SK-N-SH treated with all-trans-retinoic acid at 6 μM for 48 hours (cell line): ENCODE measurements around the gene PPEF1.

Experiments used
- ARNTL ChIP-seq: fragments of 450-650 bp; formaldehyde crosslinking; IDR thresholded peaks from 2 replicates; pipeline ENCODE4 v1.5.0; 2020; ENCODE audit warnings: low read depth, mild to moderate bottlenecking, moderate library complexity, borderline replicate concordance
- GLIS3 ChIP-seq: fragments of 250-450 bp; sonication (Bioruptor Pico); IDR thresholded peaks from 2 replicates; pipeline ENCODE4 v1.5.0; 2020; ENCODE audit warnings: mild to moderate bottlenecking, moderate library complexity
- OSR1 ChIP-seq: fragments of 250-450 bp; sonication (Bioruptor Pico); IDR thresholded peaks from 2 replicates; pipeline ENCODE4 v1.8.0; 2022; ENCODE audit warnings: moderate library complexity, mild to moderate bottlenecking, inconsistent platforms
- POU6F1 ChIP-seq: fragments of 250-450 bp; sonication (Bioruptor Pico); IDR thresholded peaks from 2 replicates; pipeline ENCODE4 v1.8.0; 2021; ENCODE audit warnings: low read depth, mild to moderate bottlenecking, moderate library complexity, borderline replicate concordance
- RARB ChIP-seq: fragments of 250-450 bp; sonication (Bioruptor Pico); IDR thresholded peaks from 2 replicates; pipeline ENCODE4 v1.8.0; 2021; ENCODE audit warnings: mild to moderate bottlenecking, moderate library complexity
- SNAI2 ChIP-seq: fragments of 250-450 bp; sonication (Bioruptor Pico); IDR thresholded peaks from 2 replicates; pipeline ENCODE4 v1.5.0; 2020; ENCODE audit warnings: mild to moderate bottlenecking, moderate library complexity
- TOX ChIP-seq: fragments of 250-450 bp; sonication (Bioruptor Pico); IDR thresholded peaks from 2 replicates; pipeline ENCODE4 v1.8.0; 2021; ENCODE audit warnings: mild to moderate bottlenecking, moderate library complexity, borderline replicate concordance
- ZFP3 ChIP-seq: fragments of 250-450 bp; sonication (Bioruptor Pico); IDR thresholded peaks from 2 replicates; pipeline ENCODE4 v1.5.0; 2020; ENCODE audit warnings: mild to moderate bottlenecking, moderate library complexity
- ZNF565 ChIP-seq: fragments of 450-650 bp; formaldehyde crosslinking; conservative IDR thresholded peaks from 2 replicates; pipeline ENCODE4 v1.5.0; 2020; ENCODE audit warnings: low read depth, mild to moderate bottlenecking, moderate library complexity
- TF ChIP-seq, protein P1 (sequence below): fragments of 250-450 bp; sonication (Bioruptor Pico); IDR thresholded peaks from 2 replicates; pipeline ENCODE4 v1.8.0; 2020; ENCODE audit warnings: mild to moderate bottlenecking, moderate library complexity, borderline replicate concordance
- TF ChIP-seq, protein P2 (sequence below): fragments of 250-450 bp; sonication (Bioruptor Pico); IDR thresholded peaks from 2 replicates; pipeline ENCODE4 v1.5.1; 2021; ENCODE audit warnings: mild to moderate bottlenecking, moderate library complexity
- TF ChIP-seq, protein P3 (sequence below): fragments of 250-450 bp; sonication (Bioruptor Pico); IDR thresholded peaks from 2 replicates; pipeline ENCODE4 v1.5.1; 2020; ENCODE audit warnings: low read depth, mild to moderate bottlenecking, moderate library complexity
- TF ChIP-seq, protein P4 (sequence below): fragments of 250-450 bp; sonication (Bioruptor Pico); IDR thresholded peaks from 2 replicates; pipeline ENCODE4 v1.5.0; 2020; ENCODE audit warnings: mild to moderate bottlenecking, moderate library complexity

DNA sequence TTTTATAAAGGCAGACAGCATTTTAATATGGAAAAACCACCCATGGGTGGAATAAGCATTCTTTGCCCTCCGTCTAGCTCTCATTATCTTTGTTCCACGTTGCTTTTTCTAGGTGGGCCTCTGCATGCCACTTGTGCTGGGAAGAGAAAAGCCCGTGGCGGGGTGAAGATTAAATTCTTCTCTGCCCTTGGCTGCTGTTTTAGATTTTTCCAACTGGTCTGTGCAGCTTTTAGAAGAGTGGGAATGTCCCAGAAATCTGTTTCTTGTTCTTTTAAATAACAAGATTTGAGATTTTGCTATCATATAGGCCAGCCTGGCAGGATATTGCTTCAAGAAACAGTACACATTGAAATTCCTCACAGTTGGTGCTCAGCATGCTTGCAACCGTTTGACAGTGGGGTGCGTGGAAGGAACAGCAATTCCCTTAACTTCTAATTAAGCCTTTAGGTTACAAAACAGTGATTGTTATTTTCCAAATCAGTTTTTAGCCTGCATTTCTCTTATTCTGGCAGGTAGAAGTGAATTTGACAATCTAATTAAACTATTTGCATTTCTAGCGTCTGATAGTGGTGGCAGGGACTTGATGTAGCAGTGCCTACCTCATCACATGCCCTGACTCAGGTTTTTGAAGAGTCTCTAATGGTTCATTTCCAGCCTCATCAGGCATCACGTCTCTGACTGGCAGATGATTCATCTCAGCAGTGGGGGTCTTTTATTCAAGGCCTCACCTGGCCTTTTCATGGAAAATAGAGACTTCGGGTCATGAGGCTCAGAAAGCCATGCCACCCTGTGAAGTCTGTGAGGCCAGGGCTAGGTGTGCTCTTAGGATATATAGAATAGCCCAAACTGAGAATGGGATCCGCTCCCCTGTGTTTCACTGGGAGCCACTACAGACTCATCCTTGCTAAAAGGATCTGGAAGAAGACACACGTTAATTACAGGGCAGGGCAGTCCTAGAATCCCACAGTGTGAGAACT lies 50.8 kb downstream of the PPEF1 start:
- TF ChIP-seq GLIS3 (no peak), ARNTL (CRISPR knock-in tag) (no peak), TOX (no peak), OSR1 (CRISPR knock-in tag) (no peak), RARB (CRISPR knock-in tag) (no peak), POU6F1 (CRISPR knock-in tag) (no peak), ZNF565 (CRISPR knock-in tag) (no peak), SNAI2 (CRISPR knock-in tag) (no peak), ZFP3 (no peak)
- TF ChIP-seq, protein P1, sequence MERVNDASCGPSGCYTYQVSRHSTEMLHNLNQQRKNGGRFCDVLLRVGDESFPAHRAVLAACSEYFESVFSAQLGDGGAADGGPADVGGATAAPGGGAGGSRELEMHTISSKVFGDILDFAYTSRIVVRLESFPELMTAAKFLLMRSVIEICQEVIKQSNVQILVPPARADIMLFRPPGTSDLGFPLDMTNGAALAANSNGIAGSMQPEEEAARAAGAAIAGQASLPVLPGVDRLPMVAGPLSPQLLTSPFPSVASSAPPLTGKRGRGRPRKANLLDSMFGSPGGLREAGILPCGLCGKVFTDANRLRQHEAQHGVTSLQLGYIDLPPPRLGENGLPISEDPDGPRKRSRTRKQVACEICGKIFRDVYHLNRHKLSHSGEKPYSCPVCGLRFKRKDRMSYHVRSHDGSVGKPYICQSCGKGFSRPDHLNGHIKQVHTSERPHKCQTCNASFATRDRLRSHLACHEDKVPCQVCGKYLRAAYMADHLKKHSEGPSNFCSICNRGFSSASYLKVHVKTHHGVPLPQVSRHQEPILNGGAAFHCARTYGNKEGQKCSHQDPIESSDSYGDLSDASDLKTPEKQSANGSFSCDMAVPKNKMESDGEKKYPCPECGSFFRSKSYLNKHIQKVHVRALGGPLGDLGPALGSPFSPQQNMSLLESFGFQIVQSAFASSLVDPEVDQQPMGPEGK: no peak
- TF ChIP-seq, protein P2, sequence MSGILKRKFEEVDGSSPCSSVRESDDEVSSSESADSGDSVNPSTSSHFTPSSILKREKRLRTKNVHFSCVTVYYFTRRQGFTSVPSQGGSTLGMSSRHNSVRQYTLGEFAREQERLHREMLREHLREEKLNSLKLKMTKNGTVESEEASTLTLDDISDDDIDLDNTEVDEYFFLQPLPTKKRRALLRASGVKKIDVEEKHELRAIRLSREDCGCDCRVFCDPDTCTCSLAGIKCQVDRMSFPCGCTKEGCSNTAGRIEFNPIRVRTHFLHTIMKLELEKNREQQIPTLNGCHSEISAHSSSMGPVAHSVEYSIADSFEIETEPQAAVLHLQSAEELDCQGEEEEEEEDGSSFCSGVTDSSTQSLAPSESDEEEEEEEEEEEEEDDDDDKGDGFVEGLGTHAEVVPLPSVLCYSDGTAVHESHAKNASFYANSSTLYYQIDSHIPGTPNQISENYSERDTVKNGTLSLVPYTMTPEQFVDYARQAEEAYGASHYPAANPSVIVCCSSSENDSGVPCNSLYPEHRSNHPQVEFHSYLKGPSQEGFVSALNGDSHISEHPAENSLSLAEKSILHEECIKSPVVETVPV (CRISPR knock-in tag): no peak
- TF ChIP-seq, protein P3, sequence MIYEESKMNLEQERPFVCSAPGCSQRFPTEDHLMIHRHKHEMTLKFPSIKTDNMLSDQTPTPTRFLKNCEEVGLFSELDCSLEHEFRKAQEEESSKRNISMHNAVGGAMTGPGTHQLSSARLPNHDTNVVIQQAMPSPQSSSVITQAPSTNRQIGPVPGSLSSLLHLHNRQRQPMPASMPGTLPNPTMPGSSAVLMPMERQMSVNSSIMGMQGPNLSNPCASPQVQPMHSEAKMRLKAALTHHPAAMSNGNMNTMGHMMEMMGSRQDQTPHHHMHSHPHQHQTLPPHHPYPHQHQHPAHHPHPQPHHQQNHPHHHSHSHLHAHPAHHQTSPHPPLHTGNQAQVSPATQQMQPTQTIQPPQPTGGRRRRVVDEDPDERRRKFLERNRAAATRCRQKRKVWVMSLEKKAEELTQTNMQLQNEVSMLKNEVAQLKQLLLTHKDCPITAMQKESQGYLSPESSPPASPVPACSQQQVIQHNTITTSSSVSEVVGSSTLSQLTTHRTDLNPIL (CRISPR knock-in tag): no peak
- TF ChIP-seq, protein P4, sequence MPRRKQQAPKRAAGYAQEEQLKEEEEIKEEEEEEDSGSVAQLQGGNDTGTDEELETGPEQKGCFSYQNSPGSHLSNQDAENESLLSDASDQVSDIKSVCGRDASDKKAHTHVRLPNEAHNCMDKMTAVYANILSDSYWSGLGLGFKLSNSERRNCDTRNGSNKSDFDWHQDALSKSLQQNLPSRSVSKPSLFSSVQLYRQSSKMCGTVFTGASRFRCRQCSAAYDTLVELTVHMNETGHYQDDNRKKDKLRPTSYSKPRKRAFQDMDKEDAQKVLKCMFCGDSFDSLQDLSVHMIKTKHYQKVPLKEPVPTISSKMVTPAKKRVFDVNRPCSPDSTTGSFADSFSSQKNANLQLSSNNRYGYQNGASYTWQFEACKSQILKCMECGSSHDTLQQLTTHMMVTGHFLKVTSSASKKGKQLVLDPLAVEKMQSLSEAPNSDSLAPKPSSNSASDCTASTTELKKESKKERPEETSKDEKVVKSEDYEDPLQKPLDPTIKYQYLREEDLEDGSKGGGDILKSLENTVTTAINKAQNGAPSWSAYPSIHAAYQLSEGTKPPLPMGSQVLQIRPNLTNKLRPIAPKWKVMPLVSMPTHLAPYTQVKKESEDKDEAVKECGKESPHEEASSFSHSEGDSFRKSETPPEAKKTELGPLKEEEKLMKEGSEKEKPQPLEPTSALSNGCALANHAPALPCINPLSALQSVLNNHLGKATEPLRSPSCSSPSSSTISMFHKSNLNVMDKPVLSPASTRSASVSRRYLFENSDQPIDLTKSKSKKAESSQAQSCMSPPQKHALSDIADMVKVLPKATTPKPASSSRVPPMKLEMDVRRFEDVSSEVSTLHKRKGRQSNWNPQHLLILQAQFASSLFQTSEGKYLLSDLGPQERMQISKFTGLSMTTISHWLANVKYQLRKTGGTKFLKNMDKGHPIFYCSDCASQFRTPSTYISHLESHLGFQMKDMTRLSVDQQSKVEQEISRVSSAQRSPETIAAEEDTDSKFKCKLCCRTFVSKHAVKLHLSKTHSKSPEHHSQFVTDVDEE (CRISPR knock-in tag): no peak
